Ishikawa (cell line): ENCODE data around the gene ZBTB49.

ENCODE experiments used
- CREB1 ChIP-seq: IDR thresholded peaks from 2 replicates; pipeline ENCODE4 v1.6.1; 2012; ENCODE audit warnings: low read depth
- MAX ChIP-seq: IDR thresholded peaks from 2 replicates; pipeline ENCODE4 v1.6.1; 2012
- NFIC ChIP-seq: IDR thresholded peaks from 2 replicates; pipeline ENCODE4 v1.6.1; 2012
- REST ChIP-seq: IDR thresholded peaks from 2 replicates; pipeline ENCODE4 v1.6.1; 2012; ENCODE audit warnings: low read depth, mild to moderate bottlenecking
- TAF1 ChIP-seq: IDR thresholded peaks from 2 replicates; pipeline ENCODE4 v1.6.1; 2012; ENCODE audit warnings: low read depth, mild to moderate bottlenecking

- TF ChIP-seq CREB1 (no peak), NFIC (no peak), MAX (no peak), REST (no peak), TAF1 (no peak)
These were observed 996 bp upstream of the ZBTB49 start for GRCh38 chr4:4289055-4289454.
